Urinary bladder (tissue), 4 donors: ENCODE results near the gene CT45A10. TPM values are rescaled to one million over a fixed set of nuclear protein-coding genes. Genes with fewer than 3 reads are reported as not detected.
"Not testable (repeated sequence)": the region's sequence is repeated elsewhere in the genome, so short reads cannot be mapped to it uniquely, and the experiment has no call there.

ENCODE experiments used
- DNase-seq: peaks from one replicate; pipeline ENCODE4 v3.0.0-alpha.2; 2015; ENCODE audit errors: extremely low spot score
- H3K27ac ChIP-seq: one replicate; pipeline ENCODE4 v1.5.1; 2013; ENCODE audit warnings: low read depth, mild to moderate bottlenecking, moderate library complexity
- H3K36me3 ChIP-seq: one replicate; pipeline ENCODE4 v1.6.1; 2013; ENCODE audit warnings: mild to moderate bottlenecking, moderate library complexity; ENCODE audit not compliant: insufficient read depth
- H3K4me1 ChIP-seq: one replicate; pipeline ENCODE4 v1.6.1; 2013; ENCODE audit warnings: mild to moderate bottlenecking, moderate library complexity; ENCODE audit not compliant: insufficient read depth
- H3K4me3 ChIP-seq: one replicate; pipeline ENCODE4 v1.5.1; 2013; ENCODE audit warnings: low read depth, low read length
- WGBS: extraction: QIAGEN DNeasy Blood & Tissue Kit; methylation state at CpG from one replicate; pipeline ENCODE4 v1.1.7; 2013; 5-methylcytosine and 5-hydroxymethylcytosine counted together
- polyA plus RNA-seq: library from polyadenylated mRNA; stranded (reverse); fragments of 200-250 nt; gene quantifications from one replicate; pipeline ENCODE4 v1.2.3, GENCODE V29; 2013
- total RNA-seq: library from RNA; depleted of rRNA; stranded (reverse); fragments of >200 nt; gene quantifications from one replicate; pipeline ENCODE4 v1.2.3, GENCODE V29; 2014
- donor health status: healthy with polysubstance abuse.
- donor health status: healthy.

Gene CT45A10
- total and polyA plus RNA-seq, 2 donors = not detected

- not testable (repeated sequence) for H3K4me1 ChIP-seq, H3K4me3 ChIP-seq, H3K27ac ChIP-seq, H3K36me3 ChIP-seq, DNase-seq
- no CpG with 5 or more reads among the region's 17 CpGs for WGBS
These were observed 38.8 kb downstream of the CT45A10 start, which contains the start of gene CT45A8 for GRCh38 chrX:135854438-135854837. Gene CT45A8, minus strand, starts transcription at chrX:135854538. Its CDS starts 3,755 bp downstream, at chrX:135850783.

GRCh38 chrX:135837180-135837579, 56.1 kb downstream of the CT45A10 start, which contains the start of gene CT45A7:
Gene CT45A7, minus strand, starts transcription at chrX:135837280. Its CDS starts 3,747 bp downstream, at chrX:135833533.
- H3K4me1 ChIP-seq, H3K36me3 ChIP-seq, H3K4me3 ChIP-seq, H3K27ac ChIP-seq, DNase-seq: not testable (repeated sequence)
- WGBS = no CpG with 5 or more reads among the region's 17 CpGs

Other genes starting within 250 kb of the CT45A10 start
- gene CT45A1, start 179.8 kb downstream of the CT45A10 start, total RNA-seq = not detected
- gene CT45A1, start 179.8 kb downstream of the CT45A10 start, polyA plus RNA-seq = not detected
- not detected for gene CT45A3, start 125.3 kb downstream of the CT45A10 start, total RNA-seq
- not detected for gene CT45A3, start 125.3 kb downstream of the CT45A10 start, polyA plus RNA-seq
- gene CT45A5, start 107.9 kb downstream of the CT45A10 start, total RNA-seq = not detected
- gene CT45A5, start 107.9 kb downstream of the CT45A10 start, polyA plus RNA-seq = not detected
- gene CT45A6, start 90.7 kb downstream of the CT45A10 start, total RNA-seq = not detected
- gene CT45A6, start 90.7 kb downstream of the CT45A10 start, polyA plus RNA-seq = not detected
- gene CT45A2, start 73.4 kb downstream of the CT45A10 start, total RNA-seq = not detected
- not detected for gene CT45A2, start 73.4 kb downstream of the CT45A10 start, polyA plus RNA-seq
- gene CT45A7, start 56.2 kb downstream of the CT45A10 start, total RNA-seq = not detected
- gene CT45A7, start 56.2 kb downstream of the CT45A10 start, polyA plus RNA-seq = not detected
- gene CT45A8, start 38.9 kb downstream of the CT45A10 start, total RNA-seq = not detected
- not detected for gene CT45A8, start 38.9 kb downstream of the CT45A10 start, polyA plus RNA-seq
- gene CT45A9, start 21.6 kb downstream of the CT45A10 start, total RNA-seq = not detected
- not detected for gene CT45A9, start 21.6 kb downstream of the CT45A10 start, polyA plus RNA-seq
- gene SAGE1, start 272 bp upstream of the CT45A10 start, total RNA-seq = not detected
- not detected for gene SAGE1, start 272 bp upstream of the CT45A10 start, polyA plus RNA-seq
- 21.4 TPM for gene MMGT1, start 80.5 kb upstream of the CT45A10 start, total RNA-seq
- gene MMGT1, start 80.5 kb upstream of the CT45A10 start, polyA plus RNA-seq = 23.8 TPM
- gene SLC9A6, start 92.0 kb upstream of the CT45A10 start, total RNA-seq = 22.9 TPM
- 11.3 TPM for gene SLC9A6, start 92.0 kb upstream of the CT45A10 start, polyA plus RNA-seq